Activated CD8-positive, alpha-beta memory T cell treated with anti-CD3 and anti-CD28 coated beads, Interleukin-2, amount 50 U/mL, for 1 hour (primary cell): ENCODE results near the gene TEX2.
"Not testable (repeated sequence)": the region's sequence is repeated elsewhere in the genome, so short reads cannot be mapped to it uniquely, and the experiment has no call there.

Experiments used
- DNase-seq: peaks from one replicate; pipeline ENCODE4 v3.0.0-alpha.2; 2020; ENCODE audit errors: extremely low read depth

Gene TEX2

GRCh38 chr17:64213995-64214811 is 48.9 kb downstream of the TEX2 start:
- no peak for DNase-seq

GRCh38 chr17:64212122-64212521 is 50.9 kb downstream of the TEX2 start:
- DNase-seq: no peak

- DNase-seq: no peak
Measured at GRCh38 chr17:64209983-64210382, 53.1 kb downstream of the TEX2 start.

- no peak for DNase-seq
Measured at GRCh38 chr17:64209356-64209941, 53.6 kb downstream of the TEX2 start.

GRCh38 chr17:64208656-64209055 is 54.4 kb downstream of the TEX2 start:
- DNase-seq: not testable (repeated sequence)

GRCh38 chr17:64205804-64206203 is 57.3 kb downstream of the TEX2 start:
- DNase-seq: no peak

GRCh38 chr17:64203630-64204029 is 59.4 kb downstream of the TEX2 start:
- DNase-seq: no peak

GRCh38 chr17:64202683-64203344 is 60.2 kb downstream of the TEX2 start:
- DNase-seq: no peak

GRCh38 chr17:64200080-64201032 is 62.7 kb downstream of the TEX2 start:
- no peak for DNase-seq

GRCh38 chr17:64198331-64199090 is 64.5 kb downstream of the TEX2 start:
- no peak for DNase-seq

GRCh38 chr17:64196601-64197000 is 66.5 kb downstream of the TEX2 start:
- DNase-seq: no peak

- DNase-seq: no peak
Measured at GRCh38 chr17:64193561-64193960, 69.5 kb downstream of the TEX2 start.

GRCh38 chr17:64192589-64192988 is 70.5 kb downstream of the TEX2 start:
- DNase-seq: no peak

GRCh38 chr17:64190472-64190871 is 72.6 kb downstream of the TEX2 start:
- no peak for DNase-seq

- no peak for DNase-seq
Measured at GRCh38 chr17:64188088-64188487, 75.0 kb downstream of the TEX2 start.

GRCh38 chr17:64187093-64187895 is 75.8 kb downstream of the TEX2 start:
- DNase-seq: no peak

GRCh38 chr17:64186171-64187092 is 76.6 kb downstream of the TEX2 start:
- DNase-seq: no peak

- not testable (repeated sequence) for DNase-seq
Measured at GRCh38 chr17:64185557-64185956, 77.5 kb downstream of the TEX2 start.

GRCh38 chr17:64185101-64185500 is 78.0 kb downstream of the TEX2 start:
- DNase-seq: no peak
